ENCODE results near the gene HMCES. TPM values are rescaled to one million over a fixed set of nuclear protein-coding genes. Genes with fewer than 3 reads are reported as not detected.

HMCES gene
- polyA plus RNA-seq, 3 donors = 11.9 to 23.0 (median 18.0) TPM

DNA sequence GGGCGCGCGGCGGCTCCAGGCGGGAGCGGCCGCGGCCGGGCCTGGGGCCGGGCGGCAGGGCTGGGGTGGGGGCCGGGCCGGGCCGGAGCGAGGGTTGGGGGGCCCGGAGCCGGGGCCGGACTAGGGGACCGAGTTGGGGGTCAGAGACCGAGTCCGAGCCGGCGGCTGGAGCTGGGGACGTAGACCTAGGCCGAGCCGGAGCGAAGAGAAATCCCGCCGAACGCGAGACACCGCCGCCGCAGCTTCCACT is 37.3 kb downstream of the HMCES start:
- Mint-ChIP-seq H3K36me3 (no peaks in the 10 kb centered on the region), H3K27me3 (ENCODE audit: low read depth in 3 of 3) (peaks cover 1 to 12% (median 4%) of the 10 kb centered on the region in 3 donors), H3K4me3 (peak overlapping the region; percentile 81 to 97), H3K27ac (peak overlapping the region; percentile 24 to 80 (median 59)), H3K4me1 (peaks cover 34% of the 10 kb centered on the region), H3K9me3 (peaks cover 0 to 2% (median 0%) of the 10 kb centered on the region in 7 donors)
- Histone ChIP-seq H3K4me1 (ENCODE audit: control insufficient read depth in 1 of 2, insufficient read depth in 2 of 2, low read length in 2 of 2) (peaks cover 24 to 32% of the 10 kb centered on the region in 2 donors), H4K20me1 (ENCODE audit: insufficient read depth, low read length) (peaks cover 41% of the 10 kb centered on the region), H3K27me3 (ENCODE audit: control insufficient read depth in 2 of 2, insufficient read depth in 2 of 2, low read length in 2 of 2) (no peaks in the 10 kb centered on the region), H3K79me2 (ENCODE audit: insufficient read depth, low read length) (peaks cover 20% of the 10 kb centered on the region), H2AFZ (ENCODE audit: insufficient read depth, low read depth, low read length, poor library complexity, severe bottlenecking) (peak overlapping the region; percentile 99), H3K27ac (ENCODE audit: low read depth in 1 of 2, low read length in 2 of 2) (peak overlapping the region in 1 of 2 donors; percentile 77), H3K36me3 (replicated peaks in 1 of 2; ENCODE audit: control insufficient read depth in 1 of 2, insufficient read depth in 2 of 2, low read length in 2 of 2) (no peaks in the 10 kb centered on the region), H3K9me3 (replicated peaks in 1 of 2; ENCODE audit: control insufficient read depth in 1 of 2, insufficient read depth in 1 of 2, low read length in 2 of 2) (no peaks in the 10 kb centered on the region), H3K9ac (ENCODE audit: insufficient read depth, low read length, poor library complexity, severe bottlenecking) (peak overlapping the region; percentile 79), H3K4me2 (replicated peaks; ENCODE audit: extremely low read depth, low read length, poor library complexity, severe bottlenecking) (peak overlapping the region; percentile 90), H3K4me3 (replicated peaks in 1 of 3; ENCODE audit: low read depth in 2 of 3, low read length in 3 of 3) (peak overlapping the region; percentile 79 to 93 (median 80))
- intact Hi-C loops (cut with micrococcal nuclease) = loop anchor here in 1 of 2 donors (10.0 kb wide), 1 partner anchor 341 kb away; no protein-coding TSS in a partner anchor
- TF ChIP-seq, protein P1, sequence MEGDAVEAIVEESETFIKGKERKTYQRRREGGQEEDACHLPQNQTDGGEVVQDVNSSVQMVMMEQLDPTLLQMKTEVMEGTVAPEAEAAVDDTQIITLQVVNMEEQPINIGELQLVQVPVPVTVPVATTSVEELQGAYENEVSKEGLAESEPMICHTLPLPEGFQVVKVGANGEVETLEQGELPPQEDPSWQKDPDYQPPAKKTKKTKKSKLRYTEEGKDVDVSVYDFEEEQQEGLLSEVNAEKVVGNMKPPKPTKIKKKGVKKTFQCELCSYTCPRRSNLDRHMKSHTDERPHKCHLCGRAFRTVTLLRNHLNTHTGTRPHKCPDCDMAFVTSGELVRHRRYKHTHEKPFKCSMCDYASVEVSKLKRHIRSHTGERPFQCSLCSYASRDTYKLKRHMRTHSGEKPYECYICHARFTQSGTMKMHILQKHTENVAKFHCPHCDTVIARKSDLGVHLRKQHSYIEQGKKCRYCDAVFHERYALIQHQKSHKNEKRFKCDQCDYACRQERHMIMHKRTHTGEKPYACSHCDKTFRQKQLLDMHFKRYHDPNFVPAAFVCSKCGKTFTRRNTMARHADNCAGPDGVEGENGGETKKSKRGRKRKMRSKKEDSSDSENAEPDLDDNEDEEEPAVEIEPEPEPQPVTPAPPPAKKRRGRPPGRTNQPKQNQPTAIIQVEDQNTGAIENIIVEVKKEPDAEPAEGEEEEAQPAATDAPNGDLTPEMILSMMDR (IDR thresholded peaks at IDR 0.05) = no peak
- under 1% methylated on average over 29 of the region's 34 CpGs for WGBS (ENCODE audit: insufficient coverage)
- DNase-seq = no peak

DNA sequence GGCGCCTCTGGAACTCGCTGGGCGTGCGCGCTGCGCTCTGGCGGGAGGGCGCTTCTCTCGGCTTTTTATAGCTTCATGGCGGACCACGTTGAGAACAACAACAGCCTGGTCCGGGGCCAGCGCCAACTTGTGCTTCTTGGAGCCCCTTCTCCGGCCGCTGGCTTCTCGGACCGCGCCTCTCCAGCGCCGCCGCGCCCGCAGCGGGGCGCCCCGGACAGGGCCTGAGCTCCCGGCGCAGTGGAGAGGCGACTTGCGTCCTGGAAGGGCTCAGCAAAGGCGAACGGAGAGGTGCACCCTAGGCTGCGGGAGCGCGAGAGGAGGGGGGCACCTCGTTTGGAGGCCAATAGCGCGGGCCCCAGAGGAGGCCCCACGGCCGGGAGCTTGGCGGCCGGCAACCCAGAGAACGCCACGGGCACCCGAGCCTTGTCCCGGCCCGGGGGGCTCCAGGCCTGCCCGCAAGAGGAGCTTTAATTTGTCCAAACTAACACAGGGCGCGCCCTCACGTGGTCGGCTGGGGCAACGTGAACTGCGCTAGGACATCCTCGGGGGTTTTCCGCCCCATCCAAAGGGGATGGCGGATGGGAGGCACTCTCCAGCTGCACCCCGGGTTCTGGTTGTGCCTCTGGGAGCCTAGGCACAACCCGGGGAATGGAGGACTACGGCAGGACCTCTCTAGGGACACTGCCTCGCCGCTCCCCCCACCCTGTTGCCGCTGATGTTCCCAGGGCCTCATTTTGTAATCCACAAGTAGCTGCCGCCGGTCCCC is 37.8 kb downstream of the HMCES start:
- H3K27ac Mint-ChIP-seq = peak overlapping the region; percentile 24 to 80 (median 59)
- peaks cover 1 to 12% (median 4%) of the 10 kb centered on the region in 3 donors for H3K27me3 Mint-ChIP-seq (ENCODE audit: low read depth in 3 of 3)
- peak overlapping the region; percentile 99 for H2AFZ ChIP-seq (ENCODE audit: insufficient read depth, low read depth, low read length, poor library complexity, severe bottlenecking)
- peak overlapping the region; percentile 81 to 97 for H3K4me3 Mint-ChIP-seq
- H3K9me3 Mint-ChIP-seq = peaks cover 0 to 2% (median 0%) of the 10 kb centered on the region in 7 donors
- H3K36me3 ChIP-seq (replicated peaks in 1 of 2; ENCODE audit: control insufficient read depth in 1 of 2, insufficient read depth in 2 of 2, low read length in 2 of 2) = no peaks in the 10 kb centered on the region
- no peaks in the 10 kb centered on the region for H3K9me3 ChIP-seq (replicated peaks in 1 of 2; ENCODE audit: control insufficient read depth in 1 of 2, insufficient read depth in 1 of 2, low read length in 2 of 2)
- H3K4me2 ChIP-seq (replicated peaks; ENCODE audit: extremely low read depth, low read length, poor library complexity, severe bottlenecking) = peak overlapping the region; percentile 90
- H3K9ac ChIP-seq (ENCODE audit: insufficient read depth, low read length, poor library complexity, severe bottlenecking) = peak overlapping the region; percentile 79
- no peaks in the 10 kb centered on the region for H3K27me3 ChIP-seq (ENCODE audit: control insufficient read depth in 2 of 2, insufficient read depth in 2 of 2, low read length in 2 of 2)
- peaks cover 20% of the 10 kb centered on the region for H3K79me2 ChIP-seq (ENCODE audit: insufficient read depth, low read length)
- intact Hi-C loops (cut with micrococcal nuclease) = loop anchor here in 1 of 2 donors (10.0 kb wide), 1 partner anchor 342 kb away; no protein-coding TSS in a partner anchor
- TF ChIP-seq, protein P1 (IDR thresholded peaks at IDR 0.05) = peak; percentile 56
- peak overlapping the region; percentile 53 to 93 (median 80) for H3K4me3 ChIP-seq (replicated peaks in 1 of 3; ENCODE audit: low read depth in 2 of 3, low read length in 3 of 3)
- peak overlapping the region in 1 of 2 donors; percentile 77 for H3K27ac ChIP-seq (ENCODE audit: low read depth in 1 of 2, low read length in 2 of 2)
- DNase-seq = peak; percentile 75 to 78 (median 75)
- no peaks in the 10 kb centered on the region for H3K36me3 Mint-ChIP-seq
- H3K4me1 ChIP-seq (ENCODE audit: control insufficient read depth in 1 of 2, insufficient read depth in 2 of 2, low read length in 2 of 2) = peaks cover 24 to 30% of the 10 kb centered on the region in 2 donors
- peaks cover 41% of the 10 kb centered on the region for H4K20me1 ChIP-seq (ENCODE audit: insufficient read depth, low read length)
- peaks cover 30% of the 10 kb centered on the region for H3K4me1 Mint-ChIP-seq
- WGBS (ENCODE audit: insufficient coverage) = under 1% methylated on average over 60 of the region's 65 CpGs

All from CD14-positive monocyte (primary cell).